Fibroblast of skin of left quadriceps (primary cell): ENCODE results near the gene PDHX.
A peak's percentile ranks its signal among the peaks of the same experiment; 100 is the strongest.
"Not testable (repeated sequence)": the region's sequence is repeated elsewhere in the genome, so short reads cannot be mapped to it uniquely, and the experiment has no call there.

Experiments used
- DNase-seq, 2 experiments: peaks; one replicate each; pipeline ENCODE4 v3.0.0-alpha.2; 2013; ENCODE audit warnings: low read depth in 2 of 2

PDHX gene

GRCh38 chr11:34916015-34916842, at the start of gene PDHX, which contains the start of gene APIP:
Gene PDHX, plus strand, starts transcription at chr11:34916618. Its CDS starts 38 bp downstream, at chr11:34916656.
Gene APIP, minus strand, starts transcription at chr11:34916379. Its CDS starts 95 bp downstream, at chr11:34916284.
- peak; percentile 97 for DNase-seq

GRCh38 chr11:34869425-34869824, 47.0 kb upstream of the PDHX start:
- DNase-seq = no peak

- no peak for DNase-seq
Measured at GRCh38 chr11:34870548-34871196, 45.7 kb upstream of the PDHX start.

DNA sequence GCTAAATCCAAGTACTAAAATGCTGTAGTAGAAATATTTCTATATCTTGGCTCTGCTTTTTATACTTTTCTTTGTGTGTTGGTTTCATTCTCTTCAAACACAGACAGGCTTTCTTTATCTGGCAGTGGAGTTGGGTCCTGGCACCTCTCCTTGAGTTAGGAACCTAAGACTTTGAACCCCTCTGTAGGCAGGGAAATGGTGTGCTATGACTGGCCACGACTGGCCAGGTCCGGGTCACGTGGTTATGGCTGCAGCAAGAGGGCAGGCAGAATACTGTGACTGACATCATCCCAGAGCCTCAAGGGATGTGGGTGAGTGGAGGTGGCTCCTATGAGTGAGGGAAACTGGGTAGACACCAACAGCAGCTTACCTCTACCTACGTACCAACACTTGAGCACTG, 42.2 kb upstream of the PDHX start:
- DNase-seq = no peak

DNA sequence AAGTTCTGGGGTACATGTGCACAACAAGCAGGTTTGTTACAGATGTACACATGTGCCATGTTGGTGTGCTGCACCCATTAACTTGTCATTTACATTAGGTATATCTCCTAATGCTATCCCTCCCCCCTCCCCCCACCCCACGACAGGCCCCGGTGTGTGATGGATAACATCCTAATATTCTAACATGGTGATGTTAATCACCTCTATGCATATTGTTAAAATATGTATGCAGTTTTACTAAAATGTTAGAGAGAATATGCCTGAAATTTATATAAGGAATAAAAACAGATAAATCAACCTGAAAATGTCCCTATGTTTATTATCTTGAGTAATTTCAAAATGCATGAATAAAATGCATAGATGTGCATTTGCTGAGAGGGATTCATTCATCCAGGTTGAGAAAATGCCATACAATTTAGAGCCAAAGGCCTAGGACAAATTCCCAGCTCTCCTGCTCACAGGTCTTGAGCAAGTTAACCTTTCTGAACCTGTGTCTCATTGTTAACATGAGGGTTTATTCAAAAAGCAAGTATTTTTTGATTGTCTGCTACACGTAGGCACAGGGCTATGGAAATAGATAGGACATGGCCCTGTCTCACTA, 38.9 kb upstream of the PDHX start:
- DNase-seq = no peak

DNA sequence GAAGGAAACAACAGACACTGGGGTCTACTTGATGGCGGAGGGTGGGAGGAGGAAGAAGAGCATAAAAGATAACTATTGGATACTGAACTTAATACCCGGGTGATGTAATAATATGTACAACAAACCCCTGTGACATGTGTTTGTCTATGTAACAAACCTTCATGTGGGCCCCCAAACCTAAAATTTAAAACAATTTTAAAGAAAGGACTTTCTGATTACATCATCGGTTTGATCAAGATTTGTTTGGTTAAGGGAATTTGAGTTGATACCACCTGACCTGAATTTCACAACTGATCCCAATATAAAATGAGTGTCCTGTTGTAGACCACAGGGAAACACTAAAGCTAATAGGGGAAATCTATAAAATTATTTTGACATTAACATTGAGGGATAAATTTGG, 34.5 kb upstream of the PDHX start:
- DNase-seq = no peak

DNA sequence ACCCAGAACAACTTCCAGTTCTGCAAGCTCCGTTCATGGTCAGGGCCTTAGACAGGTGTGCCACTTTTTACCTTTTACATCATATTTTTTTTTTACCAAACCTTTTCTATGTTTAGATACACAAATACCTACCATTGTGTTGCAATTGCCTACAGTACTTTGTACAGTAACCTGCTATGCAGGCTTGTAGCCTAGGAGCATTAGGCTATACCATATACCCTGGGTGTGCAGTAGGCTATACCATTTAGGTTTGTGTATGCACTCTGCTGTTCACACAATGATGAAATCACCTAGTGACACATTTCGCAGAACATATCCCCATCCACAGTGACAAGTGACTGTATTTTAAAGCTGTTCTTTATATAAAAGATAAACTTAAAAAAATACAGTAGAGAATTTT, 29.8 kb upstream of the PDHX start:
- no peak for DNase-seq

GRCh38 chr11:34887260-34887659, 29.2 kb upstream of the PDHX start:
- no peak for DNase-seq

- DNase-seq = no peak
Measured at GRCh38 chr11:34890089-34890488, 26.3 kb upstream of the PDHX start.

- peak; percentile 8 to 11 for DNase-seq
Measured at GRCh38 chr11:34890812-34891211, 25.6 kb upstream of the PDHX start.

DNA sequence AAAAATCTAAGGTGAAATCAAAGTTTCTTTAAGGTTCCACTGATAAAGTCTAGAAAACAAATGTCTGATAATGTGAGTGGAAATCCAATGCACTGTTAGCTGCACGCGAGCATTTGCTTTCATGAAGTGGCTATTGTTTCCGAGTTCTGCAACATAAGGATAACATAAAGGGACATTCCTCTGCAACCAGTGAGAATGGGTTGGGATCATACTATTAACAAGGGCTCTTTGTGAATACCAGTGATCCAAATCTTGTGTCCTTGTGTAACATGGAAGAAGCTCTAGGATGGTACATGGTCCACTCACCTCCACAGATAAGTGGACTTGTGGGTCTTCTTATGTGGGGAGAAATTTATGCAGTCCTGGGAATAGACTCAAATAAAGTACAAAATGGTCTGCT, 24.8 kb upstream of the PDHX start:
- no peak for DNase-seq

GRCh38 chr11:34893416-34893815, 23.0 kb upstream of the PDHX start:
- DNase-seq = no peak

DNA sequence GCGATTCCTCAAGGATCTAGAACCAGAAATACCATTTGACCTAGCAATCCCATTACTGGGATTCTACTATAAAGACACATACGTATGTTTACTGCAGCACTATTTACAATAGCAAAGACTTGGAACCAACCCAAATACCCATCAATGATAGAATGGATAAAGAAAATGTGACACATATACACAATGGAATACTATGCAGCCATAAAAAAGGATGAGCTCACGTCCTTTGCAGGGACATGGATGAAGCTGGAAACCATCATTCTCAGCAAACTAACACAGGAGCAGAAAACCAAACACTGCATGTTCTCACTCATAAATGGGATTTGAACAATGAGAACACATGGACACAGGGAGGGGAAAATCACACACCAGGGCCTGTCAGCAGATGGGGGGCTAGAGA, 20.2 kb upstream of the PDHX start:
- DNase-seq = not testable (repeated sequence)

DNA sequence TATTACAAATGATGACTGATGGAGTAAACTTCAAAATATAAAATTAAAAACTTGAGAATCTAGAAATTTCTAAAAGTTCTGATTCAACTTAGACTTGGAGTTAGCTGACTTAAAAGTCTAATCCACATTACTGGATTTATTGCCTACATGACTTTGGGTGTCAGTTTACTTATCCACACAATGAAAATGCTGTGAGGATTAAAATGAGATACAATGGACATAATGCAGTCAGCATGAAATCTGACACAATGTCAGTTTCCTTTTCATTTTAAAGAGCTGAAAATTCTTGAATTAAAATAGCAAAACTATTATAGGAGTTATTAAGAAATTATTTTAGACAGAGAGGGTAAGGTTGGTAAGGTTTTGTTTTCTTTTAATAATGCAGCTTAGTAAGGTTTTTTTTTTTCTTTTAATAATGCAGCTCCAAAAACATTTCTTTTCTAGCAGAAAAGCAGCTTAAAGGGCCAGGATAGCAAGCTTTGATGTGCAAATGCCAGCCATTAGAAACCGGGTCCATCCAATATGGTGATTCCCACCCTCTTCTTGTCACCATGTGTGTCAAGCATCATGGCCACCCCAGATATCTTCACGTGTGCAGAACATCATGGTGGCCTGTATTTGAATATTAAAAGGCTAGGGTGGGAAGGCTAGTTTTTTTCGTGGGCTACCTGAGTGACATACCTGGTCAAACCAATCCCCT, 19.1 kb upstream of the PDHX start:
- DNase-seq = no peak

DNA sequence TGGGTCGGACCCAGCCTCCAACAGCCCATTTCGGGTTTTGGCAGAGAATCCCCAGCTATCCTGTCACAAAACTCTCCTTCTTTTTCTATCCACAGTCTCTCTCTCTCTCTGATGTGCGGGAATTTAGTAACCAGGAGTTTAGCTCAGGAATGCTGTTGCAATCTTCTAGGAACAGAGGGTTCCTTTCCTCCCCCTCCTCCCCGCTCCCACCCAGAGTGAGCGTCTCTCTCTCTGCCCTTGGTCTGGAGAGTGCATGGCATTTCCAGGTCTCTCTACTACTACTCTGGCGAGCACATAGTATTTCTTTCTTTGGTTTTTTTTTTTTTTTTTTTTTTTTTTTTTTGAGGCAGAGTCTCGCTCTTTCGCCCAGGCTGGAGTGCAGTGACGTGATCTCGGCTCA, 17.9 kb upstream of the PDHX start:
- DNase-seq = no peak

GRCh38 chr11:34899633-34900016, 16.8 kb upstream of the PDHX start:
- no peak for DNase-seq

DNA sequence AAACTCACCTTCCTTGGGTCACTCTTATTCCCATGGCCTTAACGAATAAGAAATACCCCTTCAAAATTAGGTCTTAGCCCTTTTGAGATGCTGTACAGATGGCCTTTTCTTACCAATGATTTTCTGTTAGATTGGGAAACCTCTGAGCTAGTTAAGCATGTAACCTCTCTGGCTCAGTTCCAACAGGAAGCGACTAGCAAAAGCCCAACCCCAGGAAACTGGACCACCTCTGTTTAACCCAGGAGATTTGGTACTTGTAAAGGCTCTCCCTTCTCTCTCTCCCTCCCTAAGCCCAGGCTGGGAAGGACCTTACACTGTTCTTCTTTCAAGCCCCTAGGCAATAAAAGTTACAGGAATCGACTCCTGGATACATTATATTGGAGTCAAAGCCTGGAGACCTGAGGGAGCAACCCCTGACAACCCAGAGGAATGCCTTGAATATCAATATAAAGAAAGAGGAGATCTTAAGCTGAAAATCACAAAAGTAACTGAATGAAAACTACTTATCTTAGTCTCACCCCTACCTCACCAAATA, 11.9 kb upstream of the PDHX start:
- no peak for DNase-seq

DNA sequence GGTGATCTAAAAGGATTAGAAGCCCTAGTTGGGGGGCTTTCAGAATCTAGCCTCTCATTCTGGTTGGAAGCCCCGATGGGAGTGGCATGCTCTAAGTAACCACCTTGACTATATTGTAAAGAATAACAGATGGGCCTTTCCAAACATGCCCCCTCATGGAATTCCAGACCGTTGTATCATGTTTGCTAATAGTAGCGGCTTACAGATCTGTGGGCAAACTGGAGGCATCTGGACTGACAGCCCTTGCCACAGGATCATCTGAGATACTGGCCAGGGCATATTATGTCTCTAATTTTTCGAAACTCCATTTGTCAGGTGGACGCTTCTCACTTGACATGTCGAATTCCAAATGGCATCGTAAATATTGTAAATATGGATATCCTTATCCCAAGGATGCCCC, 10.8 kb upstream of the PDHX start:
- no peak for DNase-seq

GRCh38 chr11:34907934-34908593, 8.4 kb upstream of the PDHX start:
- DNase-seq = no peak

GRCh38 chr11:34909415-34909814, 7.0 kb upstream of the PDHX start:
- DNase-seq = no peak

DNA sequence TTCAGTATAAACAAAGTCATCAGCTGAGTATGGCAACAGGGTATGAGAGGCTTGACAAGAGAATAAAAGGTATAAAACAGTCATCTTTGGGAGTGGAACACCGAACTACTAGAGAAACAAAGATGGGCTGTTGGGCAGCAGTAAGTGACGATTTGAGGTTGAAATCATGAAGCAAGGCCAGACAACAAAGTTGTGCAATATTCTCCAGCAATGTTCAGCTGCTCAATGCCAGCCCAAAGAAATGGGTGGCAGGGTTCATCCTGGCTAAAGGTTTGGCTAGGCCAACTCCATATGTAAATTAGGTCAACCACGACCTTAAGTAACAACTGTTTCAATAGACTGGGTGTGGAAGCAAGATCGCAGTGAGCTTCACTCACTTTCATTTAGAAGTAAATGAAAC, 6.5 kb upstream of the PDHX start:
- no peak for DNase-seq
